HG03432 (cell line): ENCODE data around the gene CRYBB2.
"Not testable (repeated sequence)": the region's sequence is repeated elsewhere in the genome, so short reads cannot be mapped to it uniquely, and the experiment has no call there.

Experiments
- ATAC-seq: cut with Tn5 transposase; IDR thresholded peaks from one replicate; pipeline ENCODE4 v1.9.1; 2021; ENCODE audit warnings: mild to moderate bottlenecking, moderate library complexity; ENCODE audit not compliant: unreplicated experiment

The CRYBB2 gene

DNA sequence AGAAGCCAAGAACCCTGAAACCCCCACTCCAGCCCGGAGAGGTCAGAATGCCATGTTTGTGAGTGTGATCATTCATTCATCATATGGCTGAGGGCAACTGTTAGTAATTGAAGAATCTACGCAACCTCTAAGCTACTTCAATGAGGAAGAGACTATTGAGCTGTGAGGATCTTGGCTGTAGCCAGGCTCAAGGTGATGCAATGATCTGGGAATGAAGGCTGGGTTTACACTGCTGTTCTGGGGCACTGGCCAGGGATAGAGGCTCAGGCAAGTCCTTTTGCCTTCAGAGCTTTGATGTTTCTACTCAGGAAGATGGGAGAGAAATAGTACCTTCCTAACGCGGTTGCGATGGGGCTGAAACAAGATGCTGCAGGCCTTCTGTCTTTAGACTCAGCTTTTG, 12.9 kb downstream of the CRYBB2 start:
- ATAC-seq: no peak

DNA sequence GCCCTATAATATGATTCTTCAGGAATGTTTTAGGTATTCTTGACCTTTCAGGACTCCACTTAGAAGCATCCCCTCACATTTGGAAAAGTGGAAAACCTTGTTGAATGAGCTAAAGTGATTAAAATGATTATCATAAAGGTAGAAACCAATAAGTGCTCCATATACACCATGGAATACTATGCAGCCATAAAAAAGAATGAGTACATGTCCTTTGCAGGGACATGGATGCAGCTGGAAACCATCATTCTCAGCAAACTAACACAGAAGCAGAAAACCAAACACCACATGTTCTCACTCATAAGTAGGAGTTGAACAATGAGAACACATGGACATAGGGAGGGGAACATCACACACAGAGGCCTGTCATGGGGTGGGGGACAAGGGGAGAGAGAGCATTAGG, 14.3 kb downstream of the CRYBB2 start:
- not testable (repeated sequence) for ATAC-seq

DNA sequence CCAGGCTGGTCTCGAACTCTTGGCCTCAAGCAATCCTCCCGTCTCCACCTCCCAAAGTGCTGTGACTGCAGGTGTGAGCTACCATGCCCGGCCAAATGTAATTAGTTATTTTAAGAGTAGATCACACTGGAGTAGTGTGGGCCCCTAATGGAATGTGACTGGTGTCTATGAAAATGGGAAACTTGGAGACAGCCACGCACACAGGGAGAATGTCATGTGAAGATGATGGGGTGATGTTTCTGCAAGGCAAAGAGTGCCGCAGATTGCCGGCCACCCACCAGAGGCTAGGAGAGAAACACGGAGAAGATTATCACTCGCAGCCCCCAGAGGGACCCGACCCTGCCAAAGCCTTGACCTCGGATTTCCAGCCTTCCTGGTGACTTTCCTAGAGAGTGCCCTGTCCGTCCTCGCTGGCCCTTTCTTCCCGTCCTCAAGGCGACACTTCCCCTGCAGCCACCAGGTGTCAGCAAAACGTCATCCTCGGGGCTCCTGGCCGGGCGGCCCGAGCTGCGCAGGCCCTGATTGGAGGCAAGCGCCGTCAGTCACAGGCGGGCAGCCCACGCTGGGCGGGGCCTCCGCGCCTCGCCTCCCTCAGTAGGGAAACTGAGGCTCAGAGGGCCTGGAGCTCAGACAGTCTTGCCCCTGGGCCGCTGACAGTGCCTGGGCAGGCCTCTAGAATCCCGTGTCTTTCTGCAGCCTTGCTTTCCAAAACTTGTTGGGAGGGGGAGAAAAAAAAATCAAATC, 16.3 kb downstream of the CRYBB2 start:
- no peak for ATAC-seq

DNA sequence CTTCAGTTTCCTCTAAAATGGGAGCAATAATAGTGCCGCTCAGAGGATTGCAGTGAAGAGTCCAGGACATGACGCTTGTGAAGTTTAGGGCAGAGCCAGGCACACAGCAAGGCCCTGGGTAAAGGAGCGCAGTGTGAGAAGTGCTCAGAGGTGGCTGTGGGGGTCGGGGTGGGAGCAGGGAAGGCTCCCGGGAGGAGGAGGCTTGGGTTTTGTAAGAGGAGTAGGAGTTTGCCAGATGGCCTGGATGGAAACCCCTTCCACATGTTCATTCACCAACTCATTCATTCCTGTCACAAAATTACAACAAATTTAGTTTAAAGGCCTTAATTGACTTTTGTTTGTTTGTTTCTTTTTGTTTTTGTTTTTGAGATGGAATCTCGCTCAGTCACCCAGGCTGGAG, 17.0 kb downstream of the CRYBB2 start:
- ATAC-seq: no peak

DNA sequence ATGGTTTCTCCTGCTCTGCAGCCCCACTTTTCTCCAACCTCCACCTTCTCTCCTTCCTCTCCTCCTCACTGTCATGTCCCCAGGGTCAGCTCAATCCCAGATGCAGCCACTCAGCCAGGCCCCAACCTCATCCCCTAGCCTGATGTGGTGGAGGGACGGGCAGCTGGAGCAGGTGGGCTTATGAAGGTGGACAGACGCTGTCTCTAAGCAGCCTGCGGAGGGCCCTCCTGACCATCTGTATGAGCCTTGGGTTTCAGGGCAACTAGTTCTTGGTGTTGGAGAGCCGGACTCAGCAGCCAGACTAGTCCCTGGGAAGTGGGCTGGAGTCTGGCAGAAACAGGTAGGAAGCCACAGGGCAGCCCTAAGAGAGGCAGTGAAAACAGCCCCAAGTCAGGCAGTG, 18.1 kb downstream of the CRYBB2 start:
- ATAC-seq: no peak

DNA sequence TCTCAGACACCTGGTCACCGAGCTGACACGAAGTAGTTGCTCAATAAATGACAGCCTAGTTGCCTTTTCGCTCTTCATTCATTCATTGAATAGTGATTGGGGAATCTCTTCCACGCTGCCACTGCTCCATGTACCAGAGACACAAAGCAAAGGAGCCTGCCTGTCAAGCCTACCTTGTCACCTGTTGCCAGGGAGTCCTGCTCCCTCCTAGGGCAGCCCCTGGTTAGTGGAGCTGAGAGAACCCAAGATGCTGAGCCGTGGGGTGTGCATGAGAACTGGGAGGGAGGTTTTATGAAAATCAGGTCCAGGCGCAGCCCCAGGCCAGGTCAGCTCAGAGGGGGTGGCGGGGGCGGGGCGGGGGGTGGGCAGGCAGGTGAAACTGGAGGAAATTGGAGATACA, 18.6 kb downstream of the CRYBB2 start:
- not testable (repeated sequence) for ATAC-seq

DNA sequence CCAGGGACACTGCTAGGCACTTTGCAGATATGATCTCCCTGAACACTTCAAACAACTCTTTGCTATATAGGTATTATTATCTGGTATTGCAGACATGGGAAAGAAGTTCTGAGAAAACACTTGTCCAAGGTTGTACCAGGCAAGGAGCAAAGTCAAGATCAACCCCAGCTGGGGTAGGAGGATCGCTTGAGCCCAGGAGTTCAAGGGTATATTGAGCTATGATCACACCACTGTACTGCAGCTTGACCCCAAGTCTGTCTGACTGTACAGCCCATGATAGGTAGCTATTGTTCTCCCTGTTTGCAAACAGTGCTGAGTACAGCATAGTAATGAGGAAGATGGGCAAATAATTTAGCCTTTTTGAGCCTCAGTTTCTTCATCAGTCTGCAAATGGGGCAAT, 35.7 kb downstream of the CRYBB2 start:
- ATAC-seq: not testable (repeated sequence)

DNA sequence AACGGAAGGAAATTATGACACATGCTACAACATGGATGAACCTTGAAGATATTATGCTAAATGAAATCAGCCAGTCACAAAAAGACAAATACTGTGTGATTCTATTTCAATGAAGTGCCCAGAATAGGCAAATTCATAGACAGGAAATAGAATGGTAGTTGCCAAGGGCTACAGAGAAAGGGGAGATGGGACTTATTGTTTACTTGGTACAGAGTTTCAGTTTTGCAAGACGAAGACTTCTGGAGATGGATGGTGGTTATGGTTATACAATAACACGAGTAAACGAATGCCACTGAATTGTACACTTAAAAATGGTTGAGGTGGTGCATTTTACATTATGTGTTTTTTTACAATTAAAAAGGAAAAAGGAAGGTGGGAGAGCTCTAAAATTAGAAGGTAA, 48.1 kb downstream of the CRYBB2 start:
- ATAC-seq: not testable (repeated sequence)

DNA sequence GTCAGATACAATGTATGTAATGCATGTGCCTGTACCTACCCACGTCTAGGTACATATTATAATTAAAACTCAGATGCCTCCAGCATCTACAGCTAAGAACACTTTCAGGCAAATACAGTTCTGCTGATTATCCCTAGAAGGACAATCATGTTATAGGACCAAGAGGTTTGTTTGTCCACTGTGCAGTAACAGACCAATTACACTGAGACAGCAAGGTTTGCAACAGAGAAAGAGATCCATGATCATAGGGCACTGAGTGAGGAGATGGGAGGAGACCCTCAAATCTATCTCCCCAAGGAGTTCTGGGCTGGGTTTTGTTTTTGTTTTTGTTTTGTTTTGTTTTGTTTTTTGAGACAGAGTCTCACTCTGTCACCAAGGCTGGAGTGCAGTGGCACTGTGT, 49.5 kb downstream of the CRYBB2 start:
- ATAC-seq: not testable (repeated sequence)

DNA sequence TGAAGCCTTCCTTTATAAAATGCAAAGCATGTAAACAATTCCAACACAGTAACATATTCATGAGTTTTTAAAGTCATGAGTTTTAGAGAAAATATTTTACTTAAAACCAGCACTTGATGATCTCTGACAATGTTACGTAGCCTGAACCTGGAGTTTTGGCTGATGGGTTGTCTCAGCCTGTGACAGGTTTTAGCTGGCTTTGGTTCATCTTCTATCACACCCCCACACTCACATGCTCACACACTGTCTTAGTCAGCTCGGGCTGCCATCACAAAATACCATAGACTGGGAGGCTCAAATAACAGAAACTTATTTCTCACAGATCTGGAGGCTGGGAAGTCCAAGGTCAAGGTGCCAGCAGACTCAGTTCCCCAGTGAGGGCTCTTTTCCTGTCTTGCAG, 50.6 kb downstream of the CRYBB2 start:
- ATAC-seq: not testable (repeated sequence)

DNA sequence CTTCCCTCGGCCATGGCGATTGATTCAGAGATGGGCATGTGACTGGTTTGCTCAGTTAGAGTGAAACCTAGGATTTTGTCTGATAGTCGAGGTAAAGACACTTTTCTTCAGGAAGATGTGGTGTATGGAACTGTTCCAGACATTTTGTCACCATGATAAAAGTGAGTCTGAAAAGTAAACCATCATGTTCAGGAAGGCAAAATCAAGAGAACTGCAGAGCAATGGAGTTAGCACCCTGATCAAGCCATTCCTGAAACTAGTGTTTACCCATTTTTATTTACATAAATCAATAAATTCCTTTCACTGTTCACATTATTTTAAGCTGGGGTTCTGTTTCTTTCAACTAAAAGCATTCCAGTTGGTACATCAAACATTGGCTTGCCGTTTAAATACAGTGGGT, 53.8 kb downstream of the CRYBB2 start:
- not testable (repeated sequence) for ATAC-seq

DNA sequence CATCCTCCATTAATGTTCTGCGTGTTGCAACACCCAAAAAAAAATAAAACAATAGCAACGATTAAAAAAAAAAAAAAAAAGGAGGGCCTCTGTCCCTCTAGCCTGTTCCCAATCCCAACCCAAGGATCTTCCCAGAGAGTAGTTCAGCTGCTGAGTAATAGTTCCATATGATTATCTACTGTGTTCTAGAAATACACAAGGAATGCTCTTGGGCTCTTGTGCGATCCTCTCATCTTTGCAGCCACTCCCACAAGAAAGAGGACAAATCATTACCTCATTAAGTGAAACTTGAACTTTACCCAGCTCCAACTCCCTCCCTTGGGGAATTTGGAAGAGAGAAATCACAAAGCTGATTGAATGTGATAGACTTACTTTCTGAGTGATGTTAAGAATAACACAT, 54.5 kb downstream of the CRYBB2 start:
- not testable (repeated sequence) for ATAC-seq

DNA sequence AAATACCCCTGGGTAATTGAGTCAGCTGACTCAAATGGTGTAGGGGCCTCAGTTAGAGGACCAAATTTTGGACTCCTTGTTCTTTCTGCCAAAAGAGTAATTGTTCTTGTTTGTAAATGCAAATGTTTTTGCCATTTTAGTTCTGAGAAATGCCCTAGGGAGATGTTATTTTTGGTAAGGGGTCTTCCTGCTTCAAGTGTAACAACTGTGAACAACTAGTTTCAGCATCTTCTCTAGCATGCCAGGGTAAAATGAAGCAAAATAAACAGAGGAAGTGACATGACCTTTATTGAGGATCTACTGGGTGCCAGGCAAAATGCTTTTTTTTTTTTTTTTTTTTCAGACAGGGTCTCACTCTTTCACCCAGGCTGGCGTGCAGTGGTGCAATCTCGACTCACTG, 60.7 kb downstream of the CRYBB2 start:
- not testable (repeated sequence) for ATAC-seq
